Adrenal gland (tissue), 12 donors: Measurements from ENCODE around the gene NR3C1. TPM values are rescaled to one million over a fixed set of nuclear protein-coding genes. Genes with fewer than 3 reads are reported as not detected.

Experiments
- DNase-seq, 7 donors: peaks; one replicate each; pipeline ENCODE4 v3.0.0-alpha.2; 2019 to 2020
- H3K27ac ChIP-seq, 5 donors: fragments of 200-600 bp; sonication (generic) in 4 of 5; 1 replicate in 3 of 5; 2 replicates in 2 of 5; pipeline versions ENCODE4 v1.5.1 to v1.8.0; 2016 to 2020; ENCODE audit warnings: mild to moderate bottlenecking in 1 of 5
- H3K27me3 ChIP-seq: fragments of 200-600 bp; 2 replicates; pipeline ENCODE4 v1.8.0; 2021
- H3K36me3 ChIP-seq, 2 donors: fragments of 200-600 bp; replicated peaks in 1 of 2; 1 replicate in 1 of 2; 2 replicates in 1 of 2; pipeline versions ENCODE4 v1.5.1 to v1.8.0; 2018 to 2022
- H3K4me1 ChIP-seq, 2 donors: fragments of 200-600 bp; replicated peaks in 1 of 2; 1 replicate in 1 of 2; 2 replicates in 1 of 2; pipeline versions ENCODE4 v1.5.1 to v1.8.0; 2018 to 2021
- H3K4me3 ChIP-seq, 4 donors: fragments of 200-600 bp; sonication (generic) in 3 of 4; one replicate each; pipeline ENCODE4 v1.5.1; 2016 to 2018
- H3K9me3 ChIP-seq, 3 donors: fragments of 200-600 bp; sonication (generic) in 1 of 3; replicated peaks in 1 of 3; 1 replicate in 2 of 3; 2 replicates in 1 of 3; pipeline versions ENCODE4 v1.5.1 to v1.8.0; 2016 to 2021
- POLR2A ChIP-seq, 2 donors: fragments of 450-650 bp; IDR thresholded peaks; one replicate each; pipeline ENCODE4 v1.6.1; 2017; ENCODE audit warnings: antibody characterized with exemption in 2 of 2, mild to moderate bottlenecking in 2 of 2, moderate library complexity in 1 of 2
- WGBS, 4 donors: extraction: QIAGEN DNeasy Blood & Tissue Kit in 2 of 4; methylation state at CpG; one replicate each; pipeline versions ENCODE4 v1.1.5 to v1.1.7; 2013 to 2017; 5-methylcytosine and 5-hydroxymethylcytosine counted together
- intact Hi-C, 2 donors: fragments of 100-400 bp; cut with DNase I; formaldehyde crosslinking; loops; one replicate each; pipeline versions ENCODE4 v1.14.1 to v1.15.0; 2022 to 2023
- polyA plus RNA-seq, 3 donors: library from polyadenylated mRNA; stranded (reverse); fragments of 200-250 nt in 2 of 3; fragments of 350-450 nt in 1 of 3; fragmentation: Illumina TruSeq in 1 of 3; extraction: RNeasy Lipid Tissue Mini Kit (QIAGEN cat#74804) in 1 of 3; gene quantifications; one replicate each; pipeline ENCODE4 v1.2.3, GENCODE V29; 2013 to 2014
- total RNA-seq, 9 donors: library from RNA; depleted of rRNA in 4 of 9; stranded (reverse); fragments of >200 nt in 4 of 9; fragments of 120-200 nt in 1 of 9; fragmentation: NEBNext Ultra II Directional in 1 of 9; extraction: Animal tissue kit (Norgen Biotek cat#: 25700) in 1 of 9; gene quantifications; one replicate each; pipeline versions ENCODE4 v1.1.0 to v1.2.4, GENCODE V29; 2013 to 2023
- TF ChIP-seq, protein P1 (sequence below), 6 experiments: fragments of 450-650 bp in 4 of 6; fragments of 200-600 bp in 2 of 6; sonication (generic) in 1 of 6; IDR thresholded peaks; 1 replicate in 5 of 6; 2 replicates in 1 of 6; pipeline versions ENCODE4 v1.5.1 to v1.8.0; 2016 to 2021; ENCODE audit warnings: antibody characterized with exemption in 6 of 6, mild to moderate bottlenecking in 2 of 6, moderate library complexity in 1 of 6
- donor health status: healthy with polysubstance abuse.
- donor health status: Bipolar disorder and iron deficiency.
- donor health status: DM: yes; HTN: yes; CAD: no.
- donor health status: DM: no; HTN: no; CAD: no.
- donor health status: DM: no; HTN: no; CAD: no.
- donor health status: DM: yes; HTN: yes; CAD: no.

The NR3C1 gene
- total and polyA plus RNA-seq, 12 donors = 7.5 to 35.5 (median 24.5) TPM

GRCh38 chr5:143279698-143280097 lies 123.8 kb downstream of the NR3C1 start:
- no peaks in the 10 kb centered on the region for H3K4me1 ChIP-seq
- H3K9me3 ChIP-seq = no peaks in the 10 kb centered on the region
- H3K27me3 ChIP-seq = no peaks in the 10 kb centered on the region
- H3K27ac ChIP-seq = no peak overlapping the region
- TF ChIP-seq, protein P1, sequence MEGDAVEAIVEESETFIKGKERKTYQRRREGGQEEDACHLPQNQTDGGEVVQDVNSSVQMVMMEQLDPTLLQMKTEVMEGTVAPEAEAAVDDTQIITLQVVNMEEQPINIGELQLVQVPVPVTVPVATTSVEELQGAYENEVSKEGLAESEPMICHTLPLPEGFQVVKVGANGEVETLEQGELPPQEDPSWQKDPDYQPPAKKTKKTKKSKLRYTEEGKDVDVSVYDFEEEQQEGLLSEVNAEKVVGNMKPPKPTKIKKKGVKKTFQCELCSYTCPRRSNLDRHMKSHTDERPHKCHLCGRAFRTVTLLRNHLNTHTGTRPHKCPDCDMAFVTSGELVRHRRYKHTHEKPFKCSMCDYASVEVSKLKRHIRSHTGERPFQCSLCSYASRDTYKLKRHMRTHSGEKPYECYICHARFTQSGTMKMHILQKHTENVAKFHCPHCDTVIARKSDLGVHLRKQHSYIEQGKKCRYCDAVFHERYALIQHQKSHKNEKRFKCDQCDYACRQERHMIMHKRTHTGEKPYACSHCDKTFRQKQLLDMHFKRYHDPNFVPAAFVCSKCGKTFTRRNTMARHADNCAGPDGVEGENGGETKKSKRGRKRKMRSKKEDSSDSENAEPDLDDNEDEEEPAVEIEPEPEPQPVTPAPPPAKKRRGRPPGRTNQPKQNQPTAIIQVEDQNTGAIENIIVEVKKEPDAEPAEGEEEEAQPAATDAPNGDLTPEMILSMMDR (IDR thresholded peaks at IDR 0.05) = no peak
- no peak for TF ChIP-seq POLR2A (IDR thresholded peaks at IDR 0.05)
- WGBS, 4 donors = 64 to 84% (median 71%) methylated on average over 2 of the region's 2 CpGs
- intact Hi-C loops = no loop called here
- no peak for DNase-seq
- no peaks in the 10 kb centered on the region for H3K36me3 ChIP-seq
- H3K4me3 ChIP-seq = no peak overlapping the region

GRCh38 chr5:143277536-143277935 lies 126.0 kb downstream of the NR3C1 start:
- H3K36me3 ChIP-seq = no peaks in the 10 kb centered on the region
- intact Hi-C loops = no loop called here
- no peaks in the 10 kb centered on the region for H3K27me3 ChIP-seq
- no peaks in the 10 kb centered on the region for H3K9me3 ChIP-seq
- no peak overlapping the region for H3K4me3 ChIP-seq
- no peaks in the 10 kb centered on the region for H3K4me1 ChIP-seq
- TF ChIP-seq, protein P1 (IDR thresholded peaks at IDR 0.05) = no peak
- TF ChIP-seq POLR2A (IDR thresholded peaks at IDR 0.05) = no peak
- 94 to 100% (median 96%) methylated on average over 2 of the region's 2 CpGs for WGBS, 4 donors
- DNase-seq = no peak
- H3K27ac ChIP-seq = no peak overlapping the region

GRCh38 chr5:143275512-143276363 lies 127.7 kb downstream of the NR3C1 start:
- intact Hi-C loops = no loop called here
- DNase-seq = no peak
- H3K36me3 ChIP-seq = no peaks in the 10 kb centered on the region
- H3K4me3 ChIP-seq = no peak overlapping the region
- 77 to 89% (median 83%) methylated on average over 6 of the region's 6 CpGs for WGBS, 4 donors
- H3K9me3 ChIP-seq = no peaks in the 10 kb centered on the region
- no peaks in the 10 kb centered on the region for H3K4me1 ChIP-seq
- TF ChIP-seq POLR2A (IDR thresholded peaks at IDR 0.05) = no peak
- TF ChIP-seq, protein P1 (IDR thresholded peaks at IDR 0.05) = no peak
- H3K27me3 ChIP-seq = no peaks in the 10 kb centered on the region
- H3K27ac ChIP-seq = no peak overlapping the region

DNA sequence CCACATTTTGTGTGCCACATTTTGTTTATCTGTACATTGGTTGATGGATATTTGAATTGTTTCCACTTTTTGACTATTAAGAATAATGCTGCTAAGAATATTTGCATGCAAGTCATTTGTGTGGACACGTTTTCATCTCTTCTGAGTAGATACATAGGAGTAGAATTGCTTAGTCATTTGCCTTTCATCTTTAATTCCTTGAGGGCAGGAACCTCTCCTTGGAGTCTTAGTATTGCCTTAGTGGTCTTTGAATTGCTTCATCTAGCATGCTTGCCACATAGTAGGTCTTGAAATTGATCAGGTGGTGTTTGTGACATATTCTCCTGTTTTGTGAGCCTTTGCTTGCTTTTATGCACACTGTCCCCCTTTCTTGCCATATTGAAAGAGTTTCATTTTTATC lies 128.5 kb downstream of the NR3C1 start:
- Histone ChIP-seq H3K4me3 (no peak overlapping the region), H3K4me1 (no peaks in the 10 kb centered on the region), H3K27ac (no peak overlapping the region), H3K9me3 (no peaks in the 10 kb centered on the region), H3K27me3 (no peaks in the 10 kb centered on the region), H3K36me3 (no peaks in the 10 kb centered on the region)
- no peak for DNase-seq
- intact Hi-C loops = no loop called here
- 76 to 90% (median 83%) methylated on average over 1 of the region's 1 CpG for WGBS, 4 donors
- TF ChIP-seq, protein P1 (IDR thresholded peaks at IDR 0.05) = no peak
- TF ChIP-seq POLR2A (IDR thresholded peaks at IDR 0.05) = no peak
